ENCODE measurements around the gene CRYBG2. TPM values are rescaled to one million over a fixed set of nuclear protein-coding genes. Genes with fewer than 3 reads are reported as not detected.
A peak's percentile ranks its signal among the peaks of the same experiment; 100 is the strongest.
"Not testable (repeated sequence)": the region's sequence is repeated elsewhere in the genome, so short reads cannot be mapped to it uniquely, and the experiment has no call there.

CRYBG2 gene
- total RNA-seq, 3 donors from 2014 or later (not counting 1 experiment from before 2014, with no cell fraction given) = 2.5 to 5.8 (median 3.2) TPM

DNA sequence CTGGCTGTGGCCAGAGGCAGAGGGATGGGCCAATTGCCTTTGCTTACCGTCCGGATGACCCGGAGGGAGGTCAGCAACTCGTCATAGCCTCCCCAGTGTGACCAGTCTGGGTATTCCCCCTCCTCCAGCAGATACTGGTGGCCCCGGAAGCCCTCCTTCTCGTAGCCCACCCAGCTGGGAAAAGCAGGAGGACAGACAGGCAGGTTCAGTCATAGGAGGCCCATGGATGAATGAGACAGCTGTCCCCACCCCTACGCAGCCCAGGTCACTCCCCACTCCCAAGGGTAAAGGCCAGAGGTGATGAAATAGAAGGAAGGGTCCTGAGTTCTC, 16.8 kb downstream of the CRYBG2 start:
- no peak overlapping the region for H3K27ac ChIP-seq (ENCODE audit: low read length)
- Mint-ChIP-seq H3K36me3 (no peaks in the 10 kb centered on the region), H3K27ac (no peak overlapping the region), H3K4me3 (peak overlapping the region; percentile 56), H3K27me3 (ENCODE audit: low read depth in 2 of 2) (peaks cover 0 to 5% of the 10 kb centered on the region in 2 donors), H3K4me1 (peaks cover 10 to 29% of the 10 kb centered on the region in 2 donors), H3K9me3 (no peaks in the 10 kb centered on the region)
- H3K9me3 ChIP-seq (ENCODE audit: control insufficient read depth, insufficient read depth, low read length) = no peaks in the 10 kb centered on the region
- no peak for ATAC-seq
- DNase-seq = no peak
- intact Hi-C loops (cut with micrococcal nuclease) = no loop called here
- no peaks in the 10 kb centered on the region for H3K36me3 ChIP-seq (ENCODE audit: control insufficient read depth, insufficient read depth, low read length)
- TF ChIP-seq, protein P1, sequence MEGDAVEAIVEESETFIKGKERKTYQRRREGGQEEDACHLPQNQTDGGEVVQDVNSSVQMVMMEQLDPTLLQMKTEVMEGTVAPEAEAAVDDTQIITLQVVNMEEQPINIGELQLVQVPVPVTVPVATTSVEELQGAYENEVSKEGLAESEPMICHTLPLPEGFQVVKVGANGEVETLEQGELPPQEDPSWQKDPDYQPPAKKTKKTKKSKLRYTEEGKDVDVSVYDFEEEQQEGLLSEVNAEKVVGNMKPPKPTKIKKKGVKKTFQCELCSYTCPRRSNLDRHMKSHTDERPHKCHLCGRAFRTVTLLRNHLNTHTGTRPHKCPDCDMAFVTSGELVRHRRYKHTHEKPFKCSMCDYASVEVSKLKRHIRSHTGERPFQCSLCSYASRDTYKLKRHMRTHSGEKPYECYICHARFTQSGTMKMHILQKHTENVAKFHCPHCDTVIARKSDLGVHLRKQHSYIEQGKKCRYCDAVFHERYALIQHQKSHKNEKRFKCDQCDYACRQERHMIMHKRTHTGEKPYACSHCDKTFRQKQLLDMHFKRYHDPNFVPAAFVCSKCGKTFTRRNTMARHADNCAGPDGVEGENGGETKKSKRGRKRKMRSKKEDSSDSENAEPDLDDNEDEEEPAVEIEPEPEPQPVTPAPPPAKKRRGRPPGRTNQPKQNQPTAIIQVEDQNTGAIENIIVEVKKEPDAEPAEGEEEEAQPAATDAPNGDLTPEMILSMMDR (IDR thresholded peaks at IDR 0.05) = no peak
- H3K4me1 ChIP-seq (ENCODE audit: control insufficient read depth, insufficient read depth, low read length) = peaks cover 23% of the 10 kb centered on the region
- no peak overlapping the region for H3K4me3 ChIP-seq (ENCODE audit: low read length)
- WGBS (ENCODE audit: insufficient coverage) = 97% methylated on average over 6 of the region's 7 CpGs
- no peaks in the 10 kb centered on the region for H3K27me3 ChIP-seq (ENCODE audit: control insufficient read depth, insufficient read depth, low read length)

DNA sequence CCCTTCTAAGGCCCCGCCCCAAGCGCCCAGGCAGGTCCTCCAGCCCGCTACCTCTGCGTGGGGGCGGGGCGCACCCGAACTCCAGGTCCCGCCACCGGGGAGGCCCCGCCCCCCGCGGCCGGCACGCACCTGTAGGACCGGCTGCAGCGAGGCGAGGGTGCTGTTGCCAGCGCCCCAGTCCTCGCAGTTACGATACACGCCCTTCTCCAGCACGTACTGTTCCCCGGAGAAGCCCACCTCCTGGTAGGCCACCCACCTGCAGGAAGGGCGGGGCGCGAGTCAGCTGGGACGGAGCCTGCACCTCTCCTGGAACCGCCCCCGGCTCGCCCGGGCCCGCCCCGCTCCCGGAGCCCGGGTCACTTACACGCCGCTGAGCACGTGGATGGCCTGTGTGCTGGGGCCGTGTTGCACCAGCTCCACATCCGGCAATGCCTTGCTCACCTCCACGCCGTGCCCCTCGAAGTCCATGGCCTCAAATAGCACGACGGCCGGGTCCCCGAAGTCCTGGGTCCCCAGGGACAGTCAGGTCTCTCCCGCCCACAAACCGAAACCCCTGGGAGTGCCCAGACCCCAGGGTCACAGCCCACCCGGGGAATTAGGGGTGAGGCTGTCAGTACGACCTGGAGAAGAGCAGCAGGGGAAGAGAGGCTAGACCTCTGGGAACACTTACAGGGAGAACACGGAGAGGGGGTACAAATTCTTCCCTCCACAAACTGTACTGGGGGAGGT, 17.3 kb downstream of the CRYBG2 start:
- no peaks in the 10 kb centered on the region for H3K36me3 Mint-ChIP-seq
- no peak overlapping the region for H3K27ac ChIP-seq (ENCODE audit: low read length)
- peak overlapping the region; percentile 57 for H3K4me3 ChIP-seq (ENCODE audit: low read length)
- intact Hi-C loops (cut with micrococcal nuclease) = no loop called here
- no peaks in the 10 kb centered on the region for H3K9me3 ChIP-seq (ENCODE audit: control insufficient read depth, insufficient read depth, low read length)
- peaks cover 10 to 29% of the 10 kb centered on the region in 2 donors for H3K4me1 Mint-ChIP-seq
- peak; percentile 64 to 88 for DNase-seq
- H3K9me3 Mint-ChIP-seq = no peaks in the 10 kb centered on the region
- H3K4me1 ChIP-seq (ENCODE audit: control insufficient read depth, insufficient read depth, low read length) = peaks cover 23% of the 10 kb centered on the region
- no peak overlapping the region for H3K27ac Mint-ChIP-seq
- H3K27me3 Mint-ChIP-seq (ENCODE audit: low read depth in 2 of 2) = no peaks in the 10 kb centered on the region
- H3K4me3 Mint-ChIP-seq = peak overlapping the region; percentile 91
- no peaks in the 10 kb centered on the region for H3K36me3 ChIP-seq (ENCODE audit: control insufficient read depth, insufficient read depth, low read length)
- peak; percentile 87 to 91 (median 88) for ATAC-seq
- 13% methylated on average over 51 of the region's 52 CpGs for WGBS (ENCODE audit: insufficient coverage)
- TF ChIP-seq, protein P1 (IDR thresholded peaks at IDR 0.05) = no peak
- H3K27me3 ChIP-seq (ENCODE audit: control insufficient read depth, insufficient read depth, low read length) = no peaks in the 10 kb centered on the region

- Mint-ChIP-seq H3K27me3 (ENCODE audit: low read depth in 2 of 2) (no peaks in the 10 kb centered on the region), H3K36me3 (no peaks in the 10 kb centered on the region), H3K4me3 (peak overlapping the region; percentile 91), H3K27ac (peak overlapping the region in 1 of 2 donors; percentile 19), H3K9me3 (no peaks in the 10 kb centered on the region), H3K4me1 (peaks cover 10 to 29% of the 10 kb centered on the region in 2 donors)
- DNase-seq (no peak), ATAC-seq (peak; percentile 12 to 35 (median 32))
- H3K4me3 ChIP-seq (ENCODE audit: low read length) = peak overlapping the region; percentile 57
- TF ChIP-seq, protein P1 (IDR thresholded peaks at IDR 0.05) = no peak
- 1% methylated on average over 37 of the region's 41 CpGs for WGBS (ENCODE audit: insufficient coverage)
- intact Hi-C loops (cut with micrococcal nuclease) = no loop called here
- H3K27ac ChIP-seq (ENCODE audit: low read length) = no peak overlapping the region
- H3K9me3 ChIP-seq (ENCODE audit: control insufficient read depth, insufficient read depth, low read length) = no peaks in the 10 kb centered on the region
- H3K4me1 ChIP-seq (ENCODE audit: control insufficient read depth, insufficient read depth, low read length) = peaks cover 23% of the 10 kb centered on the region
- H3K27me3 ChIP-seq (ENCODE audit: control insufficient read depth, insufficient read depth, low read length) = no peaks in the 10 kb centered on the region
- no peaks in the 10 kb centered on the region for H3K36me3 ChIP-seq (ENCODE audit: control insufficient read depth, insufficient read depth, low read length)
Measured at GRCh38 chr1:26335774-26336476, 18.0 kb downstream of the CRYBG2 start.

DNA sequence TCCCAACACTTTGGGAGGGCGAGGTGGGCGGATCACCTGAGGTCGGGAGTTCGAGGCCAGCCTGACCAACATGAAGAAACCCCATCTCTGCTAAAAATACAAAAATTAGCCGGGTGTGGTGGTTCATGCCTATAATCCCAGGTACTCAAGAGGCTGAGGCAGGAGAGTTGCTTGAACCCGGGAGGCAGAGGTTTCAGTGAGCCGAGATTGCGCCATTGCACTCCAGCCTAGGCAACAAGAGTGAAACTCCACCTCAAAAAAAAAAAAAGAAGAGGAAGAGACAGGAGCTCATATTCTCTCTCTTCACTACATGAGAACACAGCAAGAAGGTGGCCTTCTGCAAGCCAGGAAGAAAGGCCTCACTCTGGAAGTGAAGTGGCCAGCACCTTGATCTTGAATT, 20.6 kb downstream of the CRYBG2 start:
- peaks cover 23% of the 10 kb centered on the region for H3K4me1 ChIP-seq (ENCODE audit: control insufficient read depth, insufficient read depth, low read length)
- H3K4me3 ChIP-seq (ENCODE audit: low read length); H3K9me3 Mint-ChIP-seq; ATAC-seq; H3K36me3 Mint-ChIP-seq; H3K27ac Mint-ChIP-seq; H3K27me3 ChIP-seq (ENCODE audit: control insufficient read depth, insufficient read depth, low read length); H3K27ac ChIP-seq (ENCODE audit: low read length); intact Hi-C loops (cut with micrococcal nuclease); H3K36me3 ChIP-seq (ENCODE audit: control insufficient read depth, insufficient read depth, low read length); H3K27me3 Mint-ChIP-seq (ENCODE audit: low read depth in 2 of 2); H3K4me3 Mint-ChIP-seq; DNase-seq; H3K9me3 ChIP-seq (ENCODE audit: control insufficient read depth, insufficient read depth, low read length): not testable (repeated sequence)
- peaks cover 10 to 24% of the 10 kb centered on the region in 2 donors for H3K4me1 Mint-ChIP-seq
- 94% methylated on average over 7 of the region's 8 CpGs for WGBS (ENCODE audit: insufficient coverage)

All from natural killer cell (primary cell).